GM13977 (cell line): ENCODE measurements around the gene METTL17.
"Not testable (repeated sequence)": the region's sequence is repeated elsewhere in the genome, so short reads cannot be mapped to it uniquely, and the experiment has no call there.

Experiments used
- DNase-seq: peaks from one replicate; pipeline ENCODE4 v3.0.0; 2012; ENCODE audit warnings: low spot score
- CTCF ChIP-seq: IDR thresholded peaks from 2 replicates; pipeline ENCODE4 v1.5.1; 2012; ENCODE audit warnings: mild to moderate bottlenecking, control low read depth; ENCODE audit not compliant: insufficient read depth; ENCODE audit errors: extremely low read depth, missing control alignments
- in situ Hi-C: fragments of 300-500 bp; cut with MboI; formaldehyde crosslinking; loops from one replicate; pipeline ENCODE4 v1.12.0; 2022; ENCODE audit warnings: low sequenced_read_pairs, low pct_unique_long_range_greater_than_20kb, mixed read lengths, inconsistent platforms; ENCODE audit not compliant: unreplicated experiment

The METTL17 gene

GRCh38 chr14:20970983-20971704, 18.6 kb upstream of the METTL17 start:
- peak; percentile 83 for DNase-seq
- TF ChIP-seq CTCF: peak; percentile 98
- in situ Hi-C loops: no loop called here

- in situ Hi-C loops: no loop called here
- no peak for TF ChIP-seq CTCF
- no peak for DNase-seq
Measured at GRCh38 chr14:20971705-20972021, 18.1 kb upstream of the METTL17 start.

- DNase-seq: no peak
- in situ Hi-C loops: no loop called here
- no peak for TF ChIP-seq CTCF
Measured at GRCh38 chr14:20973501-20973900, 16.3 kb upstream of the METTL17 start.

- in situ Hi-C loops: no loop called here
- no peak for TF ChIP-seq CTCF
- no peak for DNase-seq
Measured at GRCh38 chr14:20976291-20976690, 13.5 kb upstream of the METTL17 start.

GRCh38 chr14:20978687-20979086, 11.1 kb upstream of the METTL17 start:
- in situ Hi-C loops: no loop called here
- no peak for DNase-seq
- no peak for TF ChIP-seq CTCF

- no peak for TF ChIP-seq CTCF
- in situ Hi-C loops: no loop called here
- no peak for DNase-seq
Measured at GRCh38 chr14:20980906-20981305, 8.9 kb upstream of the METTL17 start.

GRCh38 chr14:20982646-20983369, 7.0 kb upstream of the METTL17 start:
- in situ Hi-C loops: no loop called here
- DNase-seq: no peak
- no peak for TF ChIP-seq CTCF

- DNase-seq, in situ Hi-C loops: not testable (repeated sequence)
Measured at GRCh38 chr14:20985650-20986049, 4.1 kb upstream of the METTL17 start.
